HG02840 (cell line): ENCODE data around the gene MBD3L4.
"Not testable (repeated sequence)": the region's sequence is repeated elsewhere in the genome, so short reads cannot be mapped to it uniquely, and the experiment has no call there.

ENCODE experiments used
- ATAC-seq: cut with Tn5 transposase; IDR thresholded peaks from one replicate; pipeline ENCODE4 v1.9.1; 2021; ENCODE audit warnings: mild to moderate bottlenecking, moderate library complexity, moderate number of reproducible peaks; ENCODE audit not compliant: unreplicated experiment, low FRiP score

Gene MBD3L4

GRCh38 chr19:7051421-7051820 is 11.4 kb upstream of the MBD3L4 start:
- not testable (repeated sequence) for ATAC-seq

GRCh38 chr19:7049021-7049420 is 9.0 kb upstream of the MBD3L4 start, which contains the start of gene MBD3L2:
MBD3L2 (plus strand) TSS chr19:7049321; CDS start chr19:7049374, 53 bp downstream.
- not testable (repeated sequence) for ATAC-seq

- not testable (repeated sequence) for ATAC-seq
These were observed 1.6 kb upstream of the MBD3L4 start for GRCh38 chr19:7041563-7041962.

GRCh38 chr19:7030278-7030677 is 9.7 kb downstream of the MBD3L4 start, which contains the start of gene MBD3L5:
MBD3L5 (plus strand) TSS chr19:7030578; CDS start chr19:7030612, 34 bp downstream.
- not testable (repeated sequence) for ATAC-seq

GRCh38 chr19:7028790-7029189 is 11.2 kb downstream of the MBD3L4 start:
- not testable (repeated sequence) for ATAC-seq

GRCh38 chr19:7021331-7021730 is 18.6 kb downstream of the MBD3L4 start, which contains the start of gene MBD3L2B:
MBD3L2B (minus strand) TSS chr19:7021431; CDS start chr19:7021397, 34 bp downstream.
- not testable (repeated sequence) for ATAC-seq

- no peak for ATAC-seq
These were observed 21.2 kb downstream of the MBD3L4 start for GRCh38 chr19:7018828-7019227.

GRCh38 chr19:7013678-7014077 is 26.3 kb downstream of the MBD3L4 start:
- no peak for ATAC-seq

GRCh38 chr19:7010722-7011593 is 29.0 kb downstream of the MBD3L4 start:
- no peak for ATAC-seq

- no peak for ATAC-seq
These were observed 32.1 kb downstream of the MBD3L4 start for GRCh38 chr19:7007859-7008258.

- ATAC-seq = no peak
These were observed 33.8 kb downstream of the MBD3L4 start for GRCh38 chr19:7006135-7006704.

GRCh38 chr19:7004313-7004931 is 35.6 kb downstream of the MBD3L4 start:
- no peak for ATAC-seq

GRCh38 chr19:7000816-7001215 is 39.2 kb downstream of the MBD3L4 start:
- ATAC-seq = no peak

- ATAC-seq = no peak
These were observed 39.6 kb downstream of the MBD3L4 start for GRCh38 chr19:7000333-7000732.

GRCh38 chr19:6999933-7000332 is 40.0 kb downstream of the MBD3L4 start:
- ATAC-seq = no peak

GRCh38 chr19:6997679-6998445 is 42.1 kb downstream of the MBD3L4 start:
- ATAC-seq = no peak

- ATAC-seq = no peak
These were observed 43.2 kb downstream of the MBD3L4 start for GRCh38 chr19:6996810-6997209.

GRCh38 chr19:6995054-6995453 is 44.9 kb downstream of the MBD3L4 start:
- ATAC-seq = no peak

GRCh38 chr19:6988257-6988656 is 51.7 kb downstream of the MBD3L4 start:
- ATAC-seq = no peak

GRCh38 chr19:6987850-6988249 is 52.1 kb downstream of the MBD3L4 start:
- no peak for ATAC-seq
